GOT3 (cell line): ENCODE results near the gene NTM.
"Not testable (repeated sequence)": the region's sequence is repeated elsewhere in the genome, so short reads cannot be mapped to it uniquely, and the experiment has no call there.

ENCODE experiments used
- DNase-seq: peaks from one replicate; lab custom pipeline; 2025; ENCODE audit warnings: mixed read lengths; lab: John Stamatoyannopoulos, UW

NTM gene

DNA sequence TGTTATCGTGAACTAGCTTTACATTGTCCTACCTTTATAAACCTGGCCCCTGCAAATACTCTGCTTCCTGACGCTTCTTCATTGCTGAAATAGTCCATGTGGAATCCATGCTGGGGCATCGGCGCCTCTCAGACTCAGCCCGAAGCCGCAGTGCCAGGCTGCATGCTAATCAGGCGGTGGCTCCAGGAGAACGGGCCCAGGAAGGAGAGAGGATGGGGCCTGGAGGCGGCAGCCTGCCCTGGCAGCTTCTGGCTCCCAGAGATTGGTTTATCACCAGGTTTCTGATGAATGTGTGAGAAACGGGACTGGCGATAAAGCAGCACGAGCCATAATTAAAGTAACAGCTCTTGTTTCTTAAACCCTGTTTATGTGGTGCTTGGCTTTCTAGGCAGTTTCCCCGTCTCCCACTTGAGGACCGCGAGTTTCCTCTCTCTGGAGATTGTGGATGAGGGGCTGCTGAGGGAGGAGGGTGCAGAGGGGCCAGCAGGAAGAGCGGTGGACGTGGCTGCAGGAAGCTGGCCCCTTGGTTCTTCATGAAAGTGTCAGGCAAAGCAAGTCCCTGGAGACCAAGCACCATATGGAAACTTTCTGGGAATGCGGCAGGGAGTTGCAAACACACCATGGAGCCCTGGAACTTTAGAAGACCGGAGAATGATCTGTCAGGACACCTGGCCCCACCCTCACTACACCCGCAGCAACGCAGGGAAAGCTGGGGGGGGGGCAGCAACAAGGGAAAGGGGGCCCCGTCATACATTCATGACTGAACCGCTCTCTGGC is 93.4 kb downstream of the NTM start:
- DNase-seq, result no peak

DNA sequence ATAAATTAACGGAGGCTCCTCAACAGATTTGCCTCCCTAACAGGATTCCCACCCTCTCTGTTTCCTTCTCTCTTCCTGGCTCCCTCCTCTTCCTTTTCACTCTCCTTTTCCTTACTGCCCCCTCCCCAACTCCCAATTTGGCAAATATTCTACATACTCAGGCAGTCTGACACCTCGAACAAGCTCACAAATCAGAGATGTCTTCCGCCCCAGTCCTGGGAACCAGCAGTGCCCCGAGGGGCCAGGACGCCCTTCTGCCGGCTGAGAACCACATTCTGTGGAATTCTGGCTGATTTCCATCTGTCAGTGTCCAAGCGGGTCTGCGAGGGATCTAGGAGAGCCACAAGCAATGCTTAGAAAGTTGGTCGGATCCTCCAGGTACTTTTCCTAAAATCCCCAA is 94.0 kb downstream of the NTM start:
- no peak for DNase-seq

DNA sequence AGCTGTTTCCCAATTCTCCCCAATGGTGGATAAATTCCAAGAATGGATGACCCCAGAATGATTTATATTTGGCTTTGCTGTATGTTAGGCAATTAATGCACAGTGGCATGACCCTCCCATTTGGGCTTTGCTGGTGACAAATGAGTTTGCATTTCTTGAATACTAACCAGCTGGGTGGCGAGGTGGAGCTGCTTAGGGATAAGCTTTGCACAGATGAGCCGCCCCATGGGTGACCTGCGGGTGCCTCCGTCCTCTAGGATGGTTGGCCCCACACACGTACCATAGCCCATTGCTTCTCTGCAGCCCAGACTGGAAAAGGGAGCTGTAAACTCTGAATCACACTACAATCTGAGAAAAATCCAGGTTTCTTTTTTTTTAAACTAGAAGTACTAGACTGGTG is 94.6 kb downstream of the NTM start:
- DNase-seq, result no peak

DNA sequence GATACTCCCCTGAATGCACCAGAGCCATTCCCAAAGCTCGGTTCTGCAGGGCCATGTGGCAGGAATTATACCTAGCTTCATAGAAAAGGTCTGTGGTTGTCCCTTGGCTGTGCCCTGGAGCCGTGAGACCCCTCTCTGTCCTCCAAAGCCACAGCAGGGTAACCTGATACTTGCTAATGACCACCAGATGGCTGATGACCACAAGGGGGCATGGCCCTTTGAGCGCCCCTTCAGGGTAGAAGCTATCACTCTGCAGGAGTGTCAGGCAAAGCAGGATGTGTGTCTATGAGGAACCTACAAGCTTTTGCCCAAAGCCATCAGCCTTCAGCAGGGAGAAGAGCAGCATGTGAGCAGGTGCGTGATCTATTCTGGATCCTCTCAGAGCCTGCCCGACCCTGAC is 95.3 kb downstream of the NTM start:
- DNase-seq, result no peak

DNA sequence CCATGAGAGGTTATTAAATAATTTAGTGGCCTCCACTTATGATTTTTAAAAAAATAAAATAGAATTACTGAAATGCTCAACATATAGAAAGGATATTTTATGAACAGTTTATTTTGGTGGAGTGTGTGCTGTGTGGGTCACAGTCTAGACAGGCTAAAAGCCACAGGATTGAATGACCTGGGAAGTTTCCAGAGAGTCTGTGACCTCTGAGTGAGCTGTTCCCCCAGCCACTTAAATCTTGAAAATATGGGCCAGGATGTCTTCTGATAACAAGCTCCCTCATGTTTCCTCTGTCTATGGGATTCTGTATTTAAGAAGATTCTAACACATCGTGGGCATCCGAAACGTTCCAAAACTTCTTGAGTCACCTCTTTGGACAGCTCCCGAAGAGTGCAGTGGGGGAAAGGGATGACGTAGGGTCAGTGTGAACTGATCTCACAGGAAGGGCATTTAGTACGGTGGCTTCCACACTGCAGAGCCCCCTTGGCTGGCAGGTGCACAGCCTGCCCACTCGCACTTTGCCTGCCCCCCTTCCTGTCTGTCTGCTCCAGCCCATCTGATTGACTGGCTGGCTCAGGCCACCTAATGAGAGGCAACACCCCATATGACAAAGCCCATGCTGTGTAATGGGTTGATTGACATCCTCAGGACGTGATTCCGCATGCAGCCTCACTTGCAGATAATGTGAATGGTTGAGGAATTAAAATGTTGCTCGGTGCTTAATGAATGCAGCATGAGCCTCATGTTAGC is 97.4 kb downstream of the NTM start:
- DNase-seq, result no peak

DNA sequence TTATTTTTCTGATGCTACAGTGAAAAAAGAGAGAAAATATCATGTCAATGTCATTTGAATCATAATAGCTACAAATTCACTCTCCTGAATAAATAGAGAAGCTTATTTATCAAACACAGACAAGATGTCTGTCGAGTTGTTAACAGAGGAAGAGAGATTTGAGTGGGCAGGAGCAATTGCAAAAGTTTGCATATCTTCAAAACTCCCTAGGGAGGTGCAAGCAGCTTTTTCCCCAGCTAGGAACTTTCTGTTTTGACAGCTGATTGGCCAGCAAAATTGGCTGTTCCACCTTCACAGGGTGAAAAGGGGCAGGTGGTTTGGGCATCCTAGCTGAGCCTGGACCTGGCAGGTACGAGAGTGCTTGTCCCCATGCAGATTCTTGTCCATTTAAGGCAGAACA is 98.2 kb downstream of the NTM start:
- DNase-seq, result no peak

DNA sequence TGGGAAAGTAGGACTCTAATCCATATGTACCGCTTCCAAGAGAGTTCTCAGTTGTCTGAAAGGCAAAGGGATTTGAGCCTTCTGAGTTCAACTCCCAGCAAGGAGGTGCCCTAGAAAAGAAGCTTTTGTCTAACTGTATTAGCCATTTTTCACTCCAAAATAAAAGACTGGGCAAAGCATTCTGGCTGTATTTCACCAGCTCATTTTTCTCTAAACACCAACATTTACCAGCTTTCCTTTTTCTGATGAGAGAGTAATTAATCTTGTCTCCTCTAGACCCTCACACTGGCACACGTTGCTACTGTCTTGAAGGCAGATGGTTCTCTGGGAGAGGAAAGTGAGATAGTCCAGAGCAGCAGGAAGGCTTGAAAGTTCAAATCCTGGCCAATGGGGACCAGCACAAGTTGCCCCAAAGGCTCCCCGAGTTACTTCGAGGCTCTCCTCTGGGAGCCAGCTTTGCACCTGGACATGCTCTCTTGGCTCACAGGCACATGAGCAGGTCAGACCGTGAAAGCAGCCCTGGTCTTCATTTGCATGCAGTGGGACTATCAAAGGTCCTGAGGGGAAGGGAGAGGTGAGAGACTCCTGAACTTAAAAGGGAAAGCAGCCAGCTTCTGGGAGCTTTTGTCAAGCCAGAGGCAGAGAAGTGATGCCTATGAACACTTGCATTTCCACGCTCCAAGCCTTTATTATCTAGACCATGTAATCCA is 100.0 kb downstream of the NTM start:
- DNase-seq, result no peak

DNA sequence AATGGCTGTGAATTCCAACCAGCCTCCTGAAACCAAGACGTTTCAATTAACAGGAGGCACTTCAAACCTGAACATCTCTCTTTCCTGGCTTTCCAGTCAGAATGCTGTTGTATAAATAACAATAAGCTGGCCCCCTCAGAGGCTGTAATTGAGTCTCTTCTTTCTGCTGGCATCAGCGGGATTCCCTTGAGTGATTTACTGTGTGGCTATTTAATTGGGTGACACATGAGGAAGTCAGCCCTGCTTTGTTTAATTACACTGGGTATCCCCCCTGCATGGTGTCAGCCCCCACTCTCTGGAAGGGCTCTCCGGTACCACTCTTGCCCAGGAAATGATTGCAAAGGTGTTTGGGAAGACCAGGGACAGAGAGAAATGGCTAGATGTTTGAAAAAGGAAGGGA is 101.6 kb downstream of the NTM start:
- no peak for DNase-seq

DNA sequence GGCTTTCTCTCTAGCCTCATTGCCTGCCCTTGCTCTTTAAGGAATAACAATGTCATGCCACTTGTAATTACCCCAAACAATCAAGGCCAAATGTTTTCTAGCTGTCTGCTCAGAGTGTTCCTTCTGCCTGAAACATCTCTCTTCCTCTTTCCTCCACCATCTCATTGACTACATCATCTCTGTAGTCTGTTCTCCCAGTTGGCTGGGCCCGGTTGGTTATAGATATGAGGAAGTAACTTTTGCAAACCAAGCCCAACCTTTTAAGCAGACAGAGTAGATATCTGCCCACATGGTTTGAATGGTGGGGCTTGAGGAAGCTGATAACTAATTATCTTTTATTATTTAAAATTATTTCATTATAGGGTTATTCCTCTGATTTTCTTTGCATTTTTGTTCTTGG is 104.5 kb downstream of the NTM start:
- DNase-seq, result no peak

DNA sequence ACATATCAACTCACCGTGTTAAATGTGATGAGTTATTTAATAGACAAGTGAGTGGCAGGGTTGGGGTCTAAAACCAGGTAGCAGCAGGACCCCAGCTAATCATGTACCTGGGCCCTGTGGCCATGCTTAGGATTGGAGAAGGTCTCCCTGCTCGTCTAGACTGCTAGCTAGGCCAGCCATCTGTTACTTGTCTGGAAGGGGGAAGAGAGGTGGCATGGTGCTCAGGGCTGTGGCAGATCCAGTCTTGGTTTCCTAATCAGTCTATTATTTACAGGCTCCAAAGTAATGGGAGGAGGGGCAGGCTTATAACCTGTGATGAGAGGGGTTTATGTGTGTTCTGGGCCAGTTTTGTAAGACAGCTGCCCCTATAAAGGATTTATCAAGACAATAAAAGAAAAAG is 105.9 kb downstream of the NTM start:
- no peak for DNase-seq

DNA sequence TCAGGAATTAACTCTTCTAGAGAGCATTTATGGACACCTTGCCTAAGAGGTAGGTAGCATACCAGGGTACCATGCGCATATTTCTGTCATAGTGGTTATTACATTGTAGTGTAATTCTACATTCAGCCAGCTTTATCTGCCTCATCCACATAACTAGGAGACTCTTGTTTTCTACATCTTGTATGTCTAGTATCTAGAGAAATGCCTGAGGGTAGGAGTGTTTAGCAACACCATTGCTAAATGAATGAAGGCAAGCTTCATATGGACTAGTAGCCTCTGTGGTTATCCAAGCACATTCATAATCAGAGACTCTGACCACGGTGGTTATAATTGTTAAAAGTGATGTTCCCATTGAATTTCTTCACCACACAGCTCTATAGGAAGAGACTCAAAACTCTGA is 107.9 kb downstream of the NTM start:
- DNase-seq, result no peak

DNA sequence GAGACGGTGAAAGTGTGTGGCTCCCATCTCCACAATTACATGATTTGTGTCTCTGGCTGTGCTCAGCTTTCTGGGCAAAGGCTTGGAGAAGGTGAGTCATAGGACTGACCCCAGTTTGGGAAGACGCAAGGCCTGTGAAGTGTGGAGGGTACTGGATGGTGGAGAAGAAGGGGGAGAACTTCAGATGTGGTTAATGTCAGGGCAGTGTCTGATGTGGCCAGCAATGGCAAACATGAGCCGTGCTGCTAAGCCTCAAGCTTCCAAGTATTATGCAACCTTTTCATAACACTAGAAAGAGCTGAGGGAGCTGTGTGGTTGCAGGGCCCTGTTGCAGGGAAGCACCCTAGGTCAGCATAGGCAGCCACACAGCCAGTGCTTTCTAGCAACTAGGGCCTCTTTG is 110.9 kb downstream of the NTM start:
- DNase-seq, result no peak

DNA sequence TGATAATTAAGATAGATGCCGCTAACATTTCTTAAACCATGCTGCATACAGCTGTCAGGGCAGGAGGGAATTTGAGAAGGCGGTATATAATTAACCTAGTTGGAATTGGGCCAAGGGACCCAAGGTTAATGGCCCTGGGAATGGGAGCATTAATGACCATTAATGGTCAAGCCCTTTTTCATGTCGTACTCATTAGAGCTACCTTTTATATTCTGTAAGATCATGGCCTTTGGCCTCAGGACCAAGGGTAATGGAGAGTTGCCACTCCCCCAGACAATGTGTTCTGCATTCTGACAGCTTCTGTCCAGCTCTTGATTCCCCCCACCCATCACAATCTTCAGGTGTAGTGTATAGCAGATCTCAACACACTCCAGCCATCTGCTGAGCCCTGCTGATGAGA is 111.6 kb downstream of the NTM start:
- DNase-seq, result no peak

DNA sequence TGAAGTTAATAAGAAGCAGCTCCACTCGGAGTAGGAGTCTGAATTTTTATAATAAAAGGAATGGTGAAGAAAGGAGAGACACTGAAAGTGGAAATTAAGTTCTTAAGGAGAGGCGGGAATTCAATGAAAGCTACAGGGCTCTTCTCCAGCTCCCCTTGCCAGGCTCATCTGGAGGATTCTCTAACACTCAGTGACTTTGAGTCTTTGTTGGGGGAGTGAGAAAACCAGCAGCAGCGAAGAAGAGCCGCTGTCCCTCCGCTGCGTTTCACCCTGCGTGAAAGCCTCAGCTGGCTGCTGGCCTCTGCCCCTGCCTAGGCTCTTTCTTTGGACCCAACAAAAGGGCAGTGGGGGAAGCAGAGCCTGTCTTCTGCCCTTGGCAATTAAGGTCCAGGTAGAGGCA is 113.0 kb downstream of the NTM start:
- no peak for DNase-seq

DNA sequence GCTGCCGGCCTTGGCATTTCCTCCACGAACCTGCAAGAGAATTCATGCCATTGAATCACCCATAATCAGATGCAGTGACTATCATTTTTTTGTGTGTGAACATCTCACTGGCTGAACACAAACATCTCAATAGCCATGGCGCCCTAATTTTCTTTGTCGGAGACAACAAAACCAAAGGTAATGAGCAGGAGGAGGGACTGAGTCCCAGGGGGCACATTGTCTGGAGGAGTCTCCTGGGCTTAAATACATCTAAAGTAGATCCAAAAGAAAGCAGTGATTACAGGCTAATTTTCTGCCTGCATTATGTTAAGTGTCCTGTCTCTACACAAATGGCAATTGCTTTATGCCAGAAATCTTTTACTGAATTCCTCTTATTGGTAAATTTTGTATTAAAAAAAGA is 113.5 kb downstream of the NTM start:
- no peak for DNase-seq

DNA sequence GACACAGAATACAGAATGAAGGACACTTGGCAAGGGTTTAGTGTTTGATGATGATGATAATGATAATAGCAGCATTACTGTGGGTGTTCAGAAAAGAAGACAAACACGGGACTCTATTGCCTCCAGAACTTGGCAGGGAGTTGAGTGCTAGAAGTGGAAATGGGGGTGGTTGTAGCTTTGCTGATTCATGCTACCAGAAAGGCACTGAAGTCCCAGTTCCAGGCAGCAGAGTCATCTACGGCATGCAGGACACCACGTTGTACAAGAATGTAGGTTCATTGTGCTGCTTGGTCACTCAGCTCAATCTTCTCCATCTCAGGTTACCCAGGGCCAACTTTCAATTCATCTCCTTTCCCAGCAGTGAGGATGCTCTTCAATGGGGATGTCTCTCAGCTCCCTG is 115.7 kb downstream of the NTM start:
- DNase-seq, result no peak

DNA sequence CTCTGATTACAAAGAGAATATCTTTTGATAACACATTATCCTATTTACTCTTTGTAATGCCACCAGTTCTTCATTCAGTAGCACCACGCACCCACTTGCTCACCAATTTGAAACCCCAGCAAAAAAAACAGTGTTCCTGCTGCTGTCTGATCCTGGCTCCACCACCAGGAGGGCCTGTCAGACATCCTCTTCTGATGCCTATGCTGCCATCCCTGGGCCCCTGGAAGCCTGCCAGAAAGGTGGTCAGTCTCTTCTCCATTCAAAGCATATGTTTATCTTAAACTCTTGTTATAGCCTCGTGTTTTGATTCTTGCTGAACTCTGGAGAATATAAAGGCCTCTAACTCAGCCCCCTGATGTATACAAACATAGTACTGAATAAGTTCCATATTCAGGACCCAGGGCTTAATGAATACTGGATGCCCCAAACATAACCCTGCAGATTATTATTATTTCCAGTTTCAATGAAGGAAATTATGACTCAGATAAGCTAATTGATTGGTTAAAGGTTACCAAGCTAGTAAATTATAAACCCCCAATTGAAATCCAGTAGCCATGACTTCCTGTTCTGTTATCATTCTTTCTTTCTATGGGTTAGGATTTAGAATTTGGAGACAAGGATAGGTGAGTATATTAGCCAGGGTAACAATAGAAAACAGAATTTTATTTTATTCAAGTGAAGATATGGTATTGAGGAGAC is 116.7 kb downstream of the NTM start:
- DNase-seq, result no peak

DNA sequence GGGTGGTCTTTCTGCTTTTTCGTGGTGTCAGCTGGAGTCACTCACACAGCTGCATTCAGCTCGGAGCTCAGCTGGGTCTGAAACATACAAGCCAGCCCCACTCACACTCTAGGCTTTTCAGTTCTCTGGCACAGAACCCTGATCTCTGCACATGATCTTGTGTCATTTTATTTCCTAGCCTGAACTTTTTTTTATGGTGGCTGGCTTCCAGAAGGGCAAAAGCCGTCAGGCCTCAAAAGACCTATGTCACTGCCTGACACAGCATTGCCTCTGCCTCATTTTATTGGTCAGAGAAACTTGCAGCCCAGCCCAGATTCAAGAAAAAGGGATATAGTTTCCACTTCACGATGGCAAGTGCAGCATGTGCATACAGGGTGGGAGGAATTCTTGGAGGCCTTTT is 117.8 kb downstream of the NTM start:
- DNase-seq, result no peak

DNA sequence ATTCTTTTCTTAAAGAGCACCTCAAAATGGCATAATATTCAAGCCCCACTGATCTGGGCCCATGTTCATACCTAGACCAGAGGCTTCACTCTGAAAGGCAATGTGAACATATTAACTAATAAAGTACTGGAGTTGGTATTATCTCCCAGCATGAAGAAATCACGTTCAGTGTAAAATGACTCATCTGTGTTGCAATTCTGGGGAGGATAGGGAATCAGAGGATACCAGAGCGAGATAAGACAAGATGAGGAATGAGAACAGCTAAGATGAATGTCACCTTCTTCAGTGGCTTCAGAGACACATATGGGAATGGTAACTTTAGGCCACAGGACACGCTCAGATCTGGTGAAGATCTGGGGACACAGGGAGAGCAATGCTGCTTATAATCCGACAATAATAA is 121.1 kb downstream of the NTM start:
- DNase-seq, result no peak

DNA sequence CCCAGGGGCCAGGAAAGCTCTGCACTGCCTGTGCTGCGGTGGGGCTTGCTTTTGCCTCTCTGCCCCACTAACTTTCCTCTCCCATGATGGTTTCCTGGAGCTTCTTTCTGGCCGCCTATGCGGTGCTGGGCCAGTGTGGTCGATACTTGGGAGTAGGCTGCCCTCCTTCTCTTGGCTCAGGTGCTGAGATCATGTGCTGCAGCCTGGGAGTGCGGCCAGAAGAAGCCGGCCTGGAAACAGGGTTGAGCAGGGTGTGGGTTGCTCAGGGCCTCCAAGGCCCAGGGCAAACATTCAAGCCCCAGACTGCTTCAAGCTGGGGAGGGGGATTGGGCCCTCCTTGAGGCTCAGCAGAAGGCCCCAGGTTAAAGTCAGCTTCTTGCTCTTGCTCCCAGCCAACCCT is 125.0 kb downstream of the NTM start:
- no peak for DNase-seq

DNA sequence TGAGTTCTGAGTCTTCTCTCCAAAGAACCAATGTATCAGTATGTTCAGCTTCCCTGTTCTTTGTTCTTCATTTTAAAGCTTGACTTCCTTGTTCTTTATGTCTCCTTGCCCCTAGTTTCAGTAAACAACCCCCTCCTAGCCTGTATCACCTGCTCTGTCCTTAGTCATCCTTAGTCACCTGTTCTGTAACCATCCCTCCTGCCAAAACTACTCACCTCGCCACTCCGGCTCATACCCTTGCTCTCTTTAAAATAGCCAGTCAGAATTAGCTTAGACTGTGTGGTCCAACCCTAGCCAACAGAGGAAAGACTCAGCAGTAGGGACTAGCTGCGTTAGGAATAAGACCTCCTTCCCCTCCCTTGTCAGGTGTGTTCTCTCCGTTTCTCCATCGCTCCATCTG is 127.3 kb downstream of the NTM start:
- DNase-seq, result not testable (repeated sequence)

DNA sequence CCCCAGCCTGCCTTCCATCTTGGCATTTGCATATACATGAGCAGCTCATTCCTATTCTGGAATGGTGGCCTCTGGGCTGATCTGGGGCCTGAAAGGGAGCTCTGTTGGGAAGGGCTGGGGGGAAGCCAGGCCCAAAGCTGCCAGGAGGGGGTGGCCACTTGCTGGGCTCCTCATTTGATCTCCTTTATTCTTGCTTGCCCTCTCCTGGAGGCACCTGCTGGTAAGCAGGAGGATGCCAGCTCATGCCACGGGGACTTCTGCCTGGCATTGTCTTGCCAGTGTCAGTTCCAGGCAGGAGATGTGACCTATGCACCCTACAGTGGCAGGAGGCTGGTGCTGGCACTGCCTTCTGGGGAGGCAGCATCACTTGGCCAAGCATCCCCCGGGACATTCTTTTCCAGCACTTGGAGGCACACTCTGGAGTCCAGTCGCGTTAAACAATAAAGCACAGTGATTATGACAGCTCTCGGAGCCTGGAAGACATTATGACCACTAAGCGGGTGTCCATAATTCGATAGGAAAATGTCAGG is 128.3 kb downstream of the NTM start:
- DNase-seq, result no peak
